K562 (cell line): Measurements from ENCODE around the gene CAST. TPM values are rescaled to one million over a fixed set of nuclear protein-coding genes. Genes with fewer than 3 reads are reported as not detected.

Source experiments
- ATAC-seq: fragments of 200-7000 bp; cut with Tn5 transposase; 3 replicates; pipeline ENCODE4 v1.9.1; 2020; ENCODE audit warnings: moderate library complexity
- BruUV-seq: library from RNA; stranded (reverse); fragments of 400-500 nt; replicated peaks from 2 replicates; lab custom pipeline; 2021; lab: Mats Ljungman, UMichigan
- CTCF ChIA-PET: fragments of 300-600 bp; formaldehyde crosslinking; extraction: SDS; loops from one replicate; lab custom pipeline; 2021; ENCODE audit warnings: low intra/inter-chr PET ratio; lab: Yijun Ruan, JAX
- POLR2A ChIA-PET: fragments of 300-600, 350-650 bp; sonication (Branson Sonifier 250); formaldehyde crosslinking; extraction: SDS; loops from one replicate; lab custom pipeline; 2021; ENCODE audit warnings: antibody characterized with exemption, inconsistent platforms; lab: Yijun Ruan, JAX
- DNase-seq, 4 experiments: peaks; one replicate each; pipeline versions ENCODE4 v3.0.0 to v3.0.0-alpha.2; 2011 to 2018; ENCODE audit warnings: low spot score in 3 of 4, mixed read lengths in 3 of 4; ENCODE audit errors: extremely low read depth in 1 of 4
- FAIRE-seq: peaks from 2 replicates; lab custom pipeline; 2011; peaks lifted over from hg19 to GRCh38; lab: Jason Lieb, UNC
- H2AFZ ChIP-seq: 2 replicates; pipeline ENCODE4 v1.6.0; 2011; ENCODE audit warnings: low read depth, low read length, control low read depth, inconsistent platforms
- H3K27ac ChIP-seq: fragments of 200-600 bp; 3 replicates; pipeline ENCODE4 v1.8.0; 2011; ENCODE audit warnings: low read depth, mild to moderate bottlenecking, control low read depth, inconsistent platforms, low read length, moderate library complexity, mixed read lengths; ENCODE audit errors: extremely low read depth
- H3K27me3 ChIP-seq, 2 experiments: fragments of 300-600 bp in 1 of 2; 2 replicates in 1 of 2; 3 replicates in 1 of 2; pipeline versions ENCODE4 v1.6.0 to v1.8.0; 2011; ENCODE audit warnings: inconsistent platforms in 2 of 2, low read length in 2 of 2, mild to moderate bottlenecking in 1 of 2, mixed read lengths in 1 of 2, moderate library complexity in 1 of 2; ENCODE audit not compliant: control insufficient read depth in 2 of 2, insufficient read depth in 2 of 2
- H3K36me3 ChIP-seq: fragments of 300-600 bp; 3 replicates; pipeline ENCODE4 v1.8.0; 2011; ENCODE audit warnings: mild to moderate bottlenecking, low read length, inconsistent platforms; ENCODE audit not compliant: control insufficient read depth, insufficient read depth
- H3K4me1 ChIP-seq, 2 experiments: fragments of 200-600 bp in 1 of 2; replicated peaks in 1 of 2; 2 replicates in 1 of 2; 3 replicates in 1 of 2; pipeline versions ENCODE4 v1.5.1 to v1.8.0; 2011; ENCODE audit warnings: inconsistent platforms in 2 of 2, low read length in 2 of 2, mild to moderate bottlenecking in 1 of 2, mixed read lengths in 1 of 2, moderate library complexity in 1 of 2; ENCODE audit not compliant: control insufficient read depth in 2 of 2, insufficient read depth in 2 of 2
- H3K4me2 ChIP-seq: 2 replicates; pipeline ENCODE4 v1.6.1; 2011; ENCODE audit warnings: low read length, control low read depth, inconsistent platforms, mixed read lengths; ENCODE audit not compliant: insufficient read depth
- H3K4me3 ChIP-seq: fragments of 200-600 bp; sonication (generic), shearing (Covaris generic); 2 replicates; pipeline ENCODE4 v1.5.1; 2016; ENCODE audit warnings: control low read depth, inconsistent platforms
- H3K79me2 ChIP-seq: fragments of 200-600 bp; 3 replicates; pipeline ENCODE4 v1.8.0; 2011; ENCODE audit warnings: low read length, inconsistent platforms; ENCODE audit not compliant: control insufficient read depth, insufficient read depth
- H3K9ac ChIP-seq, 2 experiments: 2 replicates each; pipeline versions ENCODE4 v1.6.0 to v1.6.1; 2011; ENCODE audit warnings: low read depth in 2 of 2, low read length in 2 of 2, control low read depth in 1 of 2, inconsistent platforms in 1 of 2, mild to moderate bottlenecking in 1 of 2, mixed read lengths in 1 of 2; ENCODE audit not compliant: insufficient read depth in 1 of 2
- H3K9me1 ChIP-seq: one replicate; pipeline ENCODE4 v1.6.0; 2011; ENCODE audit warnings: inconsistent platforms, mild to moderate bottlenecking, low read length, moderate library complexity; ENCODE audit not compliant: control insufficient read depth, insufficient read depth
- H3K9me3 ChIP-seq: replicated peaks from 2 replicates; pipeline ENCODE4 v1.5.1; 2011; ENCODE audit warnings: low read depth, low read length, inconsistent platforms; ENCODE audit not compliant: control insufficient read depth, insufficient read depth
- H4K20me1 ChIP-seq: replicated peaks from 2 replicates; pipeline ENCODE4 v1.6.1; 2011; ENCODE audit warnings: low read length, inconsistent platforms, mixed read lengths; ENCODE audit not compliant: control insufficient read depth, insufficient read depth
- BACH1 ChIP-seq: fragments of 200-800 bp; sonication (Bioruptor generic); IDR thresholded peaks from 2 replicates; pipeline ENCODE4 v1.6.1; 2016; ENCODE audit warnings: missing genetic modification characterization, missing compliant biosample characterization
- LCOR ChIP-seq: sonication (generic); formaldehyde crosslinking; IDR thresholded peaks from 2 replicates; pipeline ENCODE4 v1.8.0; 2022; ENCODE audit warnings: mild to moderate bottlenecking, missing genetic modification reagents
- PRPF4 ChIP-seq: fragments of 200-400 bp; formaldehyde crosslinking; IDR thresholded peaks from one replicate; pipeline ENCODE4 v1.6.1; 2017; ENCODE audit warnings: low read length, low read depth, mild to moderate bottlenecking; ENCODE audit not compliant: insufficient read depth, poor library complexity, severe bottlenecking
- ZNF239 ChIP-seq: fragments of 250-450 bp; sonication (Bioruptor Pico); IDR thresholded peaks from 2 replicates; pipeline ENCODE4 v1.4.0; 2020; ENCODE audit warnings: mild to moderate bottlenecking
- WGBS: fragments of 100-300 bp; shearing (Covaris generic); methylation state at CpG from one replicate; pipeline ENCODE4 v1.1.6; 2016; ENCODE audit warnings: low coverage, mixed read lengths; ENCODE audit not compliant: insufficient coverage; ENCODE audit errors: missing lambda C conversion rate; 5-methylcytosine and 5-hydroxymethylcytosine counted together
- in situ Hi-C: fragments of 300-500 bp; cut with MboI; formaldehyde crosslinking; loops from 4 replicates; pipeline ENCODE4 v1.15.0; 2018; ENCODE audit warnings: inconsistent platforms, mixed read lengths
- intact Hi-C: fragments of 100-400 bp; cut with micrococcal nuclease; formaldehyde crosslinking; loops from 2 replicates; pipeline ENCODE4 v1.14.2; 2022
- polyA plus RNA-seq, 8 experiments: library from polyadenylated mRNA; depleted of rRNA in 4 of 8; stranded (reverse) in 5 of 8; unstranded in 3 of 8; fragments of >200 nt; fragmentation: Nextera tagmentation in 2 of 8; fragmentation: Illumina TruSeq in 1 of 8; extraction: Ambion mirVana in 2 of 8; extraction: Trizol in 1 of 8; gene quantifications; 2 replicates each; pipeline versions ENCODE4 v1.2.1 to v1.2.3, GENCODE V29; 2011 to 2014; ENCODE audit warnings: inconsistent platforms in 1 of 8, missing spikeins in 1 of 8
- total RNA-seq, 7 experiments: library from RNA; depleted of rRNA in 6 of 7; stranded (reverse); fragments of >200 nt in 6 of 7; fragmentation: Illumina TruSeq in 2 of 7; extraction: Trizol in 2 of 7; gene quantifications; 2 replicates each; pipeline versions ENCODE4 v1.2.1 to v1.2.3, GENCODE V29; 2011 to 2021; ENCODE audit warnings: low replicate concordance in 1 of 7
- TF ChIP-seq, protein P1 (sequence below): fragments of 450-650 bp; IDR thresholded peaks from one replicate; pipeline ENCODE4 v1.6.1; 2018; ENCODE audit warnings: mild to moderate bottlenecking, moderate library complexity; ENCODE audit not compliant: partially characterized antibody

CAST gene
- total and polyA plus RNA-seq, 9 of the 15 experiments (the other 6 are each of a cell fraction or from before 2014, with no cell fraction given) = 55.5 to 136 (median 86.1) TPM

DNA sequence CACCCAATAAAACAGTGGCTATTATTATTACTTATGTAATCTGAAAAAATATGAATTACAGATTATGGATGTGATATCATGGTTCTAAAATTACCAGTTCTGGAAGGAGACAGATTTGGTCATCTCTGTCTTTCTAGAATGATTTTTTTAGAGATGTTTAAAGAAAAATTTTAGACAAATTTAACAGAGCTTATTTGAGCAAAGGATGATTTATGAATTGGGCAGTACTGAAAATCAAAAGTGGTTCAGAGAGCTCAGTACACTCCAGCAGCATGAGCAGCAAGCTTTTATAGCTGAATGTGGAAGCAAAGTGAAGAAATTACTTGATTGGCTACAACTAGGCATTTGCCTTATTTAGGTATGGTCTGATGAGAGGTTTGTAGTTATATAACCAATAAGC, 11.0 kb downstream of the CAST start (continued):
- no peak for TF ChIP-seq PRPF4
- no peak for TF ChIP-seq ZNF239 (CRISPR knock-in tag)
- TF ChIP-seq, protein P1, sequence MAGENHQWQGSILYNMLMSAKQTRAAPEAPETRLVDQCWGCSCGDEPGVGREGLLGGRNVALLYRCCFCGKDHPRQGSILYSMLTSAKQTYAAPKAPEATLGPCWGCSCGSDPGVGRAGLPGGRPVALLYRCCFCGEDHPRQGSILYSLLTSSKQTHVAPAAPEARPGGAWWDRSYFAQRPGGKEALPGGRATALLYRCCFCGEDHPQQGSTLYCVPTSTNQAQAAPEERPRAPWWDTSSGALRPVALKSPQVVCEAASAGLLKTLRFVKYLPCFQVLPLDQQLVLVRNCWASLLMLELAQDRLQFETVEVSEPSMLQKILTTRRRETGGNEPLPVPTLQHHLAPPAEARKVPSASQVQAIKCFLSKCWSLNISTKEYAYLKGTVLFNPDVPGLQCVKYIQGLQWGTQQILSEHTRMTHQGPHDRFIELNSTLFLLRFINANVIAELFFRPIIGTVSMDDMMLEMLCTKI = no peak

DNA sequence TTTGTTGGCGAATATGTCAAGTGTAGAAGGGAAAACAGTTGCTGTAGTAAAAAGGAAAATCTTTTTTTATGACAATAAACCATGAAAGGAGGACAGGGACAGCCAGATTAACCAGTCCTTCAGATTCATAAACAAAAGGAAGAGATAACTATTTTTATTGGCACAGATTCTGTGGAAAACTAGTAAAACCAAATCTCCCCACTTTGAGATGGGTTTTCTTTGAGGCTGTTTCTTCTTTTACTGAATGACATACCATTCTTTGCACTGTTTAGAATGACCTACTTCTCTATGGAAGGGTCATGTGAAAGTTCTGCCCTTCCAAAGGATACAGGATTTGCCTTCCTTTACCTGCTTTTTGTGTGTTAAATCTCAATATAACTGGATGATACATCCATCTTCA, 13.7 kb downstream of the CAST start:
- ChIA-PET CTCF (no interaction called here), POLR2A (interaction anchor here (1.0 kb wide), 1 partner anchor 14 kb away, joined by 4 read pairs; the partner anchor contains the start of gene CAST)
- Histone ChIP-seq H2AFZ (no peak overlapping the region), H3K27ac (no peak overlapping the region), H3K9me1 (no peaks in the 10 kb centered on the region), H3K9me3 (no peaks in the 10 kb centered on the region), H3K9ac (no peak overlapping the region), H3K27me3 (peaks cover 9 to 14% of the 10 kb centered on the region in 2 experiments; a peak in 4 of 5 replicates), H4K20me1 (no peaks in the 10 kb centered on the region), H3K4me3 (no peak overlapping the region), H3K79me2 (no peaks in the 10 kb centered on the region)
- in situ Hi-C loops = no loop called here
- FAIRE-seq (no peak), ATAC-seq (no peak), DNase-seq (no peak)
- no TSS peak for BruUV-seq
- intact Hi-C loops = no loop called here
- 0% methylated on average over 1 of the region's 1 CpG for WGBS
- TF ChIP-seq BACH1 (tag) = no peak
- TF ChIP-seq LCOR = no peak
- TF ChIP-seq, all 486 proteins: peak for 0
- H3K4me1 ChIP-seq = no peaks in the 10 kb centered on the region
- H3K4me2 ChIP-seq = no peak overlapping the region
- H3K36me3 ChIP-seq = no peaks in the 10 kb centered on the region
